ENCODE measurements around the gene PHLDA2. TPM values are rescaled to one million over a fixed set of nuclear protein-coding genes. Genes with fewer than 3 reads are reported as not detected.

PHLDA2 gene
- total RNA-seq, 2 experiments from 2014 or later = 1.1 to 3.6 TPM

DNA sequence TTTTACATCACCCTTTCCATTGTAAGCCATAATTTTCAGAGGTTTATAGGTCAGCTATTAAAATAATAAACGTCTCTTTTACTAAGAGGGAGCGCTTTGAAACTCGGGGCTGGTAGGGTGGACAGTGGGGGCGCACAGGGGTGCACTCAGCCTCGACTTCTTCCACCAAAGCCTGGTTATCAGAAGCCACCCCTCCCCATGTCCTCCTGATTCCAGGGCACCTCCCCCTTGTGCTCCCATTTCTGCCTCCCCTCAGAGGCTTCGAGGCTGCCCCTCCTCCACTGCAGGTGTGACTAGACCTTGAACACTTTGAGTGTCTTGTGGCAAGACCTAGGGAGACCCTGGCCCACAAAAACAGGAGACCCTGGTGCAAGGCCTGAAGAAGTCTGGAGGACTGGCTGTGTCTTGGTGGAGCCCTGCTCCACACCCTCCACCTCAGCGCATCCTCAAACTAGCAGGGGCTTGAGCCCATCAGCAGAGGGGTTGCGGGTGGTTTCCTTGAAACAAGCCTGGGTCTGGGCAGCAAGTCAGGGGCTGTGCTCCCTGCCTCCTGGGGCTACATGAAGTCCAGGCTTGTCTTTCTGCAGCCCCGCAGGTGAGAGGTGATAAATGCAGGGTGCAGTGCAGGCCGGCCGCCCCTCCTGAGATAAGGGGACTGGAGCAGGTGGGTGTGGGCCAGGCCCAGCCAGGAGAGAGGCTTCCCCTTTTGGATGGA is 46.7 kb downstream of the PHLDA2 start:
- no peak overlapping the region for H3K27ac Mint-ChIP-seq
- no peaks in the 10 kb centered on the region for H3K36me3 Mint-ChIP-seq
- CTCF ChIA-PET = interaction anchor here (1.7 to 13.8 kb wide), 2 partner anchors 351 to 576 kb away, joined by 4 to 471 read pairs; no protein-coding TSS in a partner anchor
- peaks cover under 1% of the 10 kb centered on the region for H3K9me3 Mint-ChIP-seq (ENCODE audit: low read depth)
- DNase-seq (no peak), ATAC-seq (no peak)
- H3K27me3 Mint-ChIP-seq = peaks cover 32% of the 10 kb centered on the region
- H3K4me3 Mint-ChIP-seq = no peak overlapping the region
- peaks cover 6% of the 10 kb centered on the region for H3K4me1 Mint-ChIP-seq

DNA sequence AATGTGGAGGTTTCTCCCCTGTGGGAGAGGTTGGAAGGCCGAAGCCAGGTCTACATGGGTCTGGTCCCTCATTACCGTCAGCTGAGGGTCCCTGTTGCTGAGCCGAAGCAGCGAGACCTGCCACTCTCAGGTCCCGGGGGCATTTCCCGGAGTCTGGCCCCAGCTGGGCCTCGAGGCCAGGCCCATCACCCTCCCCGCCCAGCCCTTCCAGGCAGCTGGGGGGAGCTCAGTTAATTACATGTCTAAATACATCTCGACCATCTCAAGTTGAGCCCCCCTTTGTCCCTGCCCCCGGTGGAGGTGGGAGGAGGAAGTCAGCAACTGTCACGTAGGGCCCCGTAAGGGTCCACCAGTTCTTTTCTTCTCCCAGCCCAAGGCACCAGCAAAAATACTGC is 47.2 kb downstream of the PHLDA2 start:
- CTCF ChIA-PET = interaction anchor here (0.8 to 1.4 kb wide), 2 partner anchors 210 to 349 kb away, joined by 3 to 6 read pairs; no protein-coding TSS in a partner anchor
- H3K4me1 Mint-ChIP-seq = peaks cover 9% of the 10 kb centered on the region
- H3K9me3 Mint-ChIP-seq (ENCODE audit: low read depth) = peaks cover 3% of the 10 kb centered on the region
- H3K4me3 Mint-ChIP-seq = no peak overlapping the region
- H3K27ac Mint-ChIP-seq = no peak overlapping the region
- ATAC-seq (no peak), DNase-seq (no peak)
- peaks cover 27% of the 10 kb centered on the region for H3K27me3 Mint-ChIP-seq
- no peaks in the 10 kb centered on the region for H3K36me3 Mint-ChIP-seq

DNA sequence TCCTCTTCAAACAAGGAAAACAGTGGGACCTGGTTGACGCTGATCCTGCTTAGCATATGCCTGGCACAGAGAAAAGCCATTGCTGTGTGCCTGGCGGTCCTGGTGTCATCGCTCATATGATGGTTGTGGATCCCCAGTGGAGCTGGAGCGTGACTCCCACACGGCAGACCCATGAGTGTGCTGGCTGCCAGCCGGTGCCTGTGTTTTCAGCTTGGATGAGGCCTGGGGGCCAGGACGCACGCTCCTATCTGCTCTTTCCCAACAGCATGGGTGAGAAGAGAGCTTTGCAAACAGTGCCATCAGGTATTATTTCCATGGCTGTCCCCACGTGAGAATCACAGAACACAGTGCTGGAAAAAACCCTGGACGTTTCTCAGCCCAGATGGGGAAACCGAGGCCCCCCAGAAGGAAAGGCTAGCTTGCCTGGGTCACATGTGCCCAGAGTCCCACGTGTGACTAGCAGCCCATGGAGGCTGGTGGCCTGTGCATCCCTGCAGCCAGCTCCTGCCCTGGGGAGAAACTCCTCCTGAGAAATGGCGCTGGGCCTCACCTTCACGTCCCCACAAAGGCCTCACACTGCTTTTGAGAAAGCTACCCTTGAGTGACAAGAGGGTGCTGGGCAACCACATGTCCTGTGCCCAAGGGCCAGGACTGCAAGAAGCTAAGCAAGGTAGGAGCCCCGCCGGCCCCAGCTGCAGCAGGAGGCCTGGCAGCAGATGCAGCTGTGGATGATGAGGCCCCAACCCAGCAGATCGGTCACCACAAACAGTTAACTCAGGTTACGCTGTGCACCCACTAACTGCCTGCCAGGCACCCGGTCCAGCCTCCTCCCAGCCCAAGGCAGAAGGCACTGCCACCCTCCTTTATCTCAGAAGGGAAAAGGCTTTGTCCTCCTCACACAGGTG is 47.9 kb downstream of the PHLDA2 start:
- DNase-seq (no peak), ATAC-seq (no peak)
- CTCF ChIA-PET = interaction anchor here (0.8 to 1.4 kb wide), 2 partner anchors 210 to 348 kb away, joined by 3 to 6 read pairs; no protein-coding TSS in a partner anchor
- Mint-ChIP-seq H3K4me1 (peaks cover 8% of the 10 kb centered on the region), H3K36me3 (no peaks in the 10 kb centered on the region), H3K9me3 (ENCODE audit: low read depth) (peaks cover 3% of the 10 kb centered on the region), H3K27me3 (peaks cover 21% of the 10 kb centered on the region), H3K4me3 (no peak overlapping the region), H3K27ac (no peak overlapping the region)

DNA sequence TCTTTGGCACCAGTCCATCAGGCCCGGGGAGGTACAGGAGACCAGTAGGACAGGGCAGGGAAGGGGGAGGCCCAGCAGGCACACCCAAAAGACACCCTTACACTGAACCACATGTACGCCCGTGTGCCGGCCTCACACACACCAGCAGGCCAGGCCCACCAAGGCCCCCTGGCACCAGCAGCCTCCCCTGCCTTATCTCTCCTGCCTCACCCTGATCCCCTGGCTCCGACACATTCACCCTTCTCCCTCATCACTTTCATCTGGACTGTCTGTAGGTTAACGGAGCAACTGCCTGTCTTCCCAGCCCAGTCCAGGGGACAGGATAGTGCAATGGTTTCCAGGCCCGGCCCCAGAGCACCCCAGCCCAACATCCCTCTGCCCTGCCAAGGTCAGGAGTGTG is 48.6 kb downstream of the PHLDA2 start:
- Mint-ChIP-seq H3K4me3 (no peak overlapping the region), H3K36me3 (no peaks in the 10 kb centered on the region), H3K27ac (no peak overlapping the region), H3K9me3 (ENCODE audit: low read depth) (peaks cover 3% of the 10 kb centered on the region), H3K4me1 (peaks cover 8% of the 10 kb centered on the region), H3K27me3 (peaks cover 21% of the 10 kb centered on the region)
- DNase-seq = no peak
- CTCF ChIA-PET = interaction anchor here (1.4 kb wide), 1 partner anchor 347 kb away, joined by 6 read pairs; no protein-coding TSS in a partner anchor
- ATAC-seq = no peak

DNA sequence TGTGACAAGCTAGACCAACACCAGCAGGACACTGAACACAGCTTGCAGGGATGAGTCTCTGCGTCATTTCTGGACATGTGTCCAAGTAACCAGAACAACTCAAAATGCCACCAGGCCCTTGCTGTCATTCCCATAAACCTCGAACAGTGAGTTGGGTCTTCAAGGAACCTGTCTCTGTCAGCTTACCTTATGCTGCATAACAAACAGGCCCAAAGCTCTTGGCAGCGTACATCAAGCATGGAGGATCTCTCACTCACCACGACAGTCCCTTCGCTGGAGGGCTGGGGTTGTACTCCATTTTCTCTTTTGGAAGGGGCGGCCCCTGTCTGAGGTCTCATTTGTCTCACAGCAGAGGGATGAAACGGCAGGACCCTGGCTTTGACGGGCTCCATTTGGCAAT is 50.4 kb downstream of the PHLDA2 start:
- peaks cover 5% of the 10 kb centered on the region for H3K4me1 Mint-ChIP-seq
- no peak overlapping the region for H3K27ac Mint-ChIP-seq
- ATAC-seq (no peak), DNase-seq (no peak)
- H3K4me3 Mint-ChIP-seq = no peak overlapping the region
- peaks cover 3% of the 10 kb centered on the region for H3K9me3 Mint-ChIP-seq (ENCODE audit: low read depth)
- peaks cover 18% of the 10 kb centered on the region for H3K27me3 Mint-ChIP-seq
- no peaks in the 10 kb centered on the region for H3K36me3 Mint-ChIP-seq
- CTCF ChIA-PET = interaction anchor here (1.2 to 2.3 kb wide), 2 partner anchors 9 to 51 kb away, joined by 3 to 11 read pairs; no protein-coding TSS in a partner anchor

Other genes with a start within 250 kb of the PHLDA2 start
- gene KCNQ1OT1, start 229.4 kb downstream of the PHLDA2 start, total RNA-seq = under 1 TPM; 0.33 to 0.44 TPM
- under 1 TPM; 0.44 to 0.87 TPM for gene CDKN1C, start 43.6 kb downstream of the PHLDA2 start, total RNA-seq
- 100 to 1,000 TPM; 347 to 389 TPM for gene NAP1L4, start 62.9 kb upstream of the PHLDA2 start, total RNA-seq
- 100 to 1,000 TPM; 109 to 119 TPM for gene CARS1, start 128.0 kb upstream of the PHLDA2 start, total RNA-seq
- gene OSBPL5, start 235.9 kb upstream of the PHLDA2 start, total RNA-seq = 1 to 10 TPM; 2.5 to 2.6 TPM

Data from activated CD8-positive, alpha-beta memory T cell treated with anti-CD3 and anti-CD28 coated beads, Interleukin-2, amount 10 ng/mL, durations not matched to agents 7 days and 5 days (primary cell).